ENCODE data around the gene MICAL2.

The MICAL2 gene

DNA sequence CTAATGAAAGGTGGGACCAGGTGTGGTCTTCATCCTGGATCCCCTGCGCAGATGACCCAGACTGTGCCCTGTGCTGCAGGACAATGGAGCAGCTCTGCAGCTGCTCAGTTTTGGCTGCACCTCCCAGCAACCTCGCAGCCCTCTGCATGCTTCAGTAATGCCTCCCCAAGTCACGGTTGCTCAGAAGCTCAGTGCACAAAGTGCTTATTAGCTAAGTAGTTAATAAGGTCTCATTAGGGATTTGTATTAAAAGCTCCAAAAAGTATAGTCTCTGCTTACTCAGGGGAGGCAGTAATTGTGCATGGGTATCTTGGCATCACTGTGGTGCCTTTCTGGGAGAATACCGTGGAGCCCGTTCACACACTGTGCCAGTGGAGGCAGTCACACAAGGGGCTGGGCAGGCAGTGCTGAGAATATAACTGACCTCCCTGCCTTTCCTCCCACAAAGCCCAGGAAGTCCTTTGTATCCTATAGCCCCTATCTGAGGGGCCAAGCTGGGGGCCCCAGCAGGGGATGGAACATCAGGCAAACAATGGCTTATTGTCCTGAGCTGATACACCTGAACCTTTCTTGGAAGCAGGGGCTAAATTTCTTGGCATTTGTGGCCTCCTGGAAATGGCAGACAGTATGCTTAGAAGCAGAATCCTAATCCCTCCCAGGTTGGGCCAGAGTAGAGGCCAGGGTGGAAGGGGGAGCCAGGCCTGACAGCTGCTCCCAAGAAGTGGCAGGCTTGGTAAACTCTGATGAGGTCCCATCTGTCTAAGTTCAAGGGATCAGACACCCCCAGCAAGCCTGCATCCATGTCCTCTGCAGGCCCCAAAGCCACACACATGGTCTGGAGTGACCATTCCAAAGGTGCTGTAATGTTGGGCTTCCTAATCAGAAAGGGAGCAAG is 141.5 kb downstream of the MICAL2 start:
- Mint-ChIP-seq H3K4me3 (no peak overlapping the region), H3K4me1 (no peaks in the 10 kb centered on the region), H3K36me3 (no peaks in the 10 kb centered on the region), H3K27me3 (peaks cover 0 to 7% of the 10 kb centered on the region in 2 donors), H3K9me3 (no peaks in the 10 kb centered on the region), H3K27ac (no peak overlapping the region)
- DNase-seq (no peak), ATAC-seq (replicated peaks) (no peak)

DNA sequence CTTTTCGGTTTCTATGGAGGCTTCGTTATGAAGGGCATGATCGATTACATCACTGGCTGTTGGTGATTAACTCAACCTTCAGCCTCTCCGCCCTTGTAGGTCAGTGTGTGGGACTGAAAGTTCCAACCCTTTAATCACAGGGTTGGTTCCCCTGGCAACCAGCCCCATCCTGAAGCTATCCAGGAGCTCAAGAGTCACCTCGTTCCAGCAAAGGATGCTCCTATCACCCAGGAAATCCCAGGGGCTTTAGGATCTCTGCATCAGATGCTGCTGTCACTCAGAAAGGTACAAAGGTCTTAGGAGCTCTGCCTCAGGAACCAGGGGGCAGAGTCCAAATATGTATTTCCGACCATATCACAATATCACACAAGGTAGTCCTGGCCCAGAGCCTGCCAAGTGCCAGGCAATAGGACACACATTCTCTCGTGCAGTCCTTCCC is 143.5 kb downstream of the MICAL2 start:
- Mint-ChIP-seq H3K4me3 (no peak overlapping the region), H3K4me1 (no peaks in the 10 kb centered on the region), H3K36me3 (no peaks in the 10 kb centered on the region), H3K9me3 (no peaks in the 10 kb centered on the region), H3K27me3 (peaks cover 0 to 7% of the 10 kb centered on the region in 2 donors), H3K27ac (no peak overlapping the region)
- no peak for DNase-seq
- ATAC-seq (replicated peaks): peak in 1 of 2 donors; percentile 23

DNA sequence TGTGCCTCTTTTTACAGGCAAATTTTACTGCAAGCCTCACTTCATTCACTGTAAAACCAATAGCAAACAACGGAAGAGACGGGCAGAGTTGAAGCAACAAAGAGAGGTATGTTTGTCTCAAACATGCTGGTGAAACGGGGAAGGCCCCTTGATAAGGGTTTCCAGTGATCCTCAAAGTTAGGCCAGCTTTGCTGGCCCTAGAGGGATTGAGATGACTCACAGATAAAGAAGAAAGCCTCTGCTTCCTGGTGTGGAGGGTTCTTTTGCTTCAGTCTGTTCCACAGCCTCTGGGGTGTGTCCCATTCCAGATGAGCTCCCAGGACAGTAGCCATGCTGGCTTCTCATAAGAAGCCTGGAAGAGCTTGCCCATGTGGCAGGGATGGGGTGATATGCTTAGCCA is 148.1 kb downstream of the MICAL2 start:
- DNase-seq (no peak), ATAC-seq (replicated peaks) (no peak)
- Mint-ChIP-seq H3K9me3 (no peaks in the 10 kb centered on the region), H3K4me3 (no peak overlapping the region), H3K36me3 (no peaks in the 10 kb centered on the region), H3K4me1 (no peaks in the 10 kb centered on the region), H3K27me3 (no peaks in the 10 kb centered on the region), H3K27ac (no peak overlapping the region)

DNA sequence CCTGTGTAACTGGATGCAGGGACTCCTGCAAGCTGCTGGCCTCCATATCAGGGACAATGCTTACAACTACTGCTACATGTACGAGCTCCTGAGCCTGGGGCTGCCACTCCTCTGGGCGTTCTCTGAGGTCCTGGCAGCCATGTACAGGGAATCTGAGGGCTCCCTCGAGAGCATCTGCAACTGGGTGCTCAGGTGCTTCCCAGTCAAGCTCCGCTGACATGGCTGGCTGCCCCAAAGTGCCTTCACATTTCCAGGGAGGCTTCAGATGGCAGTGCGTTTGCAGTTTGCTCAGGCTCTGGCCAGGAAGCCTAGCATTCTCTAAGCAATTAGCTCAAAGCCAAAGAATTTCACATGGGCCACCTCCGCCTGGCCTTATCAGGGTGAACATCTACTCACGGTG is 149.6 kb downstream of the MICAL2 start:
- H3K4me1 Mint-ChIP-seq: no peaks in the 10 kb centered on the region
- DNase-seq (no peak), ATAC-seq (replicated peaks) (no peak)
- H3K27ac Mint-ChIP-seq: no peak overlapping the region
- no peak overlapping the region for H3K4me3 Mint-ChIP-seq
- no peaks in the 10 kb centered on the region for H3K9me3 Mint-ChIP-seq
- H3K27me3 Mint-ChIP-seq: no peaks in the 10 kb centered on the region
- H3K36me3 Mint-ChIP-seq: no peaks in the 10 kb centered on the region

DNA sequence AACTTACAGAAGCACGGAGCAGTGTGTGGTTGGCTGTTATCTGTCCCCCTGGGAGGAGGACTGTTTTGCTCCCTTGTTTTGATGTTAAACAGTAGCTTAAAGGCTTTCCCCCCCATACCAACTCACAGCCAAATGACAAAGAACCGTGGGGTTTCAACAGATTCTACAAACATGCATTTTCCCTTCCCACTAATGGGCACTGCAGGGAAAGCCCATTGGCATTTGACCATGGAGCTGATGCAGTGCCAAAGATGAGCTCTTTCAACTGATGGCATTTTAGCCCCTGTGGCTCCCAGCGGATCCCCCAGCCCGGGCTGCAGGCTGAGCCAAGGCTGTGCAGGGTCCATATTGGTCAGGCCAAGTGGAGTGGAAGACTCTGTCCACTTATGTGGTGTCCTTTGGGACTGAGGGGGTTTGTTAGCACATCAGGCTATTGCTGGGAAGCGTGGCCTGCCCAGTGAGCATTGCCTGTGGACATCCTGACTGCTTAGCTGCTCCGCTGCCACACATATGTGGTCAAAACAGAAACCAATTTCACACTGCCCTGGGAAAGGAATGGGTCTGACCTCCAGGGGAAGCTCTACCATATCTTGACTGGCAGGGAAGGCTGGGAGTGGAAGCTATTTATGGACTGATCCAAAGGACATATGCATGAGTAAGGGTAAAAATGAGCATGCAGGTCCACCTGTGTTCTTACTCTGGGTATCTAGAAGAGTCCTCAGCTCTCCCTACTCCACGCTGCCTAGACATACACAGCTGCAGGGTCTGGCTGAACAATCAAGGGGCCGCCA is 150.5 kb downstream of the MICAL2 start:
- DNase-seq: no peak
- no peaks in the 10 kb centered on the region for H3K27me3 Mint-ChIP-seq
- no peaks in the 10 kb centered on the region for H3K4me1 Mint-ChIP-seq
- H3K27ac Mint-ChIP-seq: no peak overlapping the region
- H3K4me3 Mint-ChIP-seq: no peak overlapping the region
- no peak for ATAC-seq (replicated peaks)
- no peaks in the 10 kb centered on the region for H3K36me3 Mint-ChIP-seq
- H3K9me3 Mint-ChIP-seq: no peaks in the 10 kb centered on the region

DNA sequence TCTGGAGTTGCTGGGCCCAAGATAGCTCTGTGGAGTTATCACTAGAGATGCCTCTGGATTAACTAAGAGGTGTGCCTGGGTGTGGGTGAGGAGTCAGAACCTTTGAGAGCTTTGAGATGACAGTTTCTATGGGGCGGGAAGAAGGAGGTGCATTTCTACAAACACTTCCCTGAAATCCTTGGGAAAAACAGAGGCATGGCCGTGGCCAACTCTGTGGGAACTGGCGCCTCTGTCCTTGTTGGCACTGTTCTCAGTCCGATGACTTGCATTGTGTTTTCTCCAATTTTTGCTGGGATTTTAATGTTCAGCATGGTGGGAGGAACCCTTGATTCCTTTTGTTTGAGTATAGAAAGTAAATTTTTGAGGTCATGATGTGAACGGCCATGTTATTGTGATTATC is 151.2 kb downstream of the MICAL2 start:
- Mint-ChIP-seq H3K27ac (no peak overlapping the region), H3K36me3 (no peaks in the 10 kb centered on the region), H3K9me3 (no peaks in the 10 kb centered on the region), H3K27me3 (no peaks in the 10 kb centered on the region), H3K4me1 (no peaks in the 10 kb centered on the region), H3K4me3 (no peak overlapping the region)
- ATAC-seq (replicated peaks) (no peak), DNase-seq (no peak)

DNA sequence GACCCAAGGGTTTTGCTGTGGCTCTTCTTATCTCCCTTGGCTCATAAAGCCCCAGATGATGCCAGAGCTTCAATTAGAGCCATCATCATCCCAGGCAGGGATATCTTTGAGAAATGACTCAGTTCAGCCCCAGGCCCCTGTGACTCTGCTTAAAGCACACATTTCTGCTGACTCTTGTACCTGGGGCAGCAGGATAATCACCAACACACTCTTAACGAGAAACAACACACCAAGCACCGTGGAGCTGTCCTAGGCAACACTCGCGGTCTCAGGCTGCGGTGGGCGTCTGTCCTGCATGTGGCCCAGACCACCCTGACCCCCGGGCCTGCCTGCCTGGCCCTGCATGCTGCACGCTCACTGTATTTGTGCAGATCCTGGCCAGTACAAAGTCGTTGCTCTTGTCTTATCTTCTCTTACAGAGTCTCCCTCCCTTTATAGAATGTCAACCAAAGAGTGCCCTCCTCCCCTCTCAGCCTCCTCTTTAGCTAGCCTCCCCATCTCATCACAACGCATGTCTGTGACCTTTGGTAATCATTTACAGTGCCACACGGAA is 152.8 kb downstream of the MICAL2 start:
- no peak overlapping the region for H3K4me3 Mint-ChIP-seq
- H3K27me3 Mint-ChIP-seq: no peaks in the 10 kb centered on the region
- H3K9me3 Mint-ChIP-seq: no peaks in the 10 kb centered on the region
- no peaks in the 10 kb centered on the region for H3K4me1 Mint-ChIP-seq
- H3K27ac Mint-ChIP-seq: no peak overlapping the region
- ATAC-seq (replicated peaks) (no peak), DNase-seq (no peak)
- H3K36me3 Mint-ChIP-seq: no peaks in the 10 kb centered on the region

DNA sequence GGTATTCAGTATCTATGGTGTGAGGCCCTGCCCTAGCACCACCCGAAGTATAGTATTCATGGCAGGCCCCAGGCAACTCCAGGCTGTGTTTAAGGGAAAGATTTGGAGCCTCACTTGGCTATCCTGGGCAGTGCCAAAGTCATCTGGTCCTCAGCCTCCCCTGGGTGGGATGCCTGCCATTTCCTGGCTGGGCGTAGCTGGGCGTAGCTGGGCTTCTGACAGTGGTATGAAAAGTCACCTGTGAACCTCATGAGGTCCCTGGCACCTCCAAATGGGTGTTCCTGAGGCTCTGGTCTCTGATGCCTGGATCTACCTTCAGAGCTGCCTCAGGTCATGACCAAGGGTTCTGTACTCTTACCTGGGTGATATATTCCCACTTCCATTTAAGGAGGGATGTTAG is 154.0 kb downstream of the MICAL2 start:
- Mint-ChIP-seq H3K9me3 (no peaks in the 10 kb centered on the region), H3K27me3 (no peaks in the 10 kb centered on the region), H3K27ac (no peak overlapping the region), H3K36me3 (no peaks in the 10 kb centered on the region), H3K4me1 (no peaks in the 10 kb centered on the region), H3K4me3 (no peak overlapping the region)
- ATAC-seq (replicated peaks) (no peak), DNase-seq (no peak)

DNA sequence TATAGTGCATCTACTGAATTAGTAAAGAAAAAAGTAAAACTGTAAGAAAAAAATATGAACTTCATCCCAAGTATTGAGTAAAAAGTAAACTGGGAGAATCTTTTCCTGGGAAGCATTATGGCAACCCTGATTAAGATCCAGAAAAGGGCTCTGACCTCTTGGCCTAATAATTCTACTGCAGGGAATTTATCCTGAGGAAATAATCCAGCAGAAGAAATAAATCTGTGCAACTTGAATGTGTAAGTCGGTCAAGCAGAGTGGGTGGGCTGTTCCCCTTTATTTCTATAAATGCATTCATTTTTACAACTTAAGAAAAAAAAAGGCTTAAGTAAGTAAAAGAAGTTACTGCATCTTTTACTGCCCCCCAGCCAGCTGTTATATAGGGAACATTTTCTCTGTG is 155.7 kb downstream of the MICAL2 start:
- Mint-ChIP-seq H3K4me3 (no peak overlapping the region), H3K36me3 (no peaks in the 10 kb centered on the region), H3K4me1 (no peaks in the 10 kb centered on the region), H3K27ac (no peak overlapping the region), H3K9me3 (no peaks in the 10 kb centered on the region), H3K27me3 (no peaks in the 10 kb centered on the region)
- ATAC-seq (replicated peaks) (no peak), DNase-seq (no peak)

DNA sequence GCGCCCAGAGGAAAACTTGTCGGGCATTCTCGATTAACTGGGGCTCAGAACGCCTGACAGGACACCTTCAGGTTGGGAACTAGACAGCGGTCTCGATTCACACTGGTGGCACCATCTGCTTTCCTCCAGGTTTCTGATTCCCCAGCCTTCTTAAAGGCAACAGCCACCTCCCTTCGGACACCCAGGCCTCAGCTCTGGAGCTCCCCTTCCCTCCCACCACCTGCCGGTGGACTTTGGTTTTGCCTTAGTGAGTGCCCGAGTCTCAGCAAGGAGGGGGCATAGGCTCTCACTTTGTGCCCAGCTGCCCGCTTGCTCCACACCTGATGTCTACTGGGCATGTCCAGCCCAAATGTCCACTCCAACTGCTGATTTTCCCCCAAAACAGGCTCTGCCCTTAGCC is 156.6 kb downstream of the MICAL2 start:
- Mint-ChIP-seq H3K27ac (no peak overlapping the region), H3K9me3 (no peaks in the 10 kb centered on the region), H3K36me3 (no peaks in the 10 kb centered on the region), H3K27me3 (no peaks in the 10 kb centered on the region), H3K4me1 (no peaks in the 10 kb centered on the region), H3K4me3 (no peak overlapping the region)
- no peak for ATAC-seq (replicated peaks)
- no peak for DNase-seq

DNA sequence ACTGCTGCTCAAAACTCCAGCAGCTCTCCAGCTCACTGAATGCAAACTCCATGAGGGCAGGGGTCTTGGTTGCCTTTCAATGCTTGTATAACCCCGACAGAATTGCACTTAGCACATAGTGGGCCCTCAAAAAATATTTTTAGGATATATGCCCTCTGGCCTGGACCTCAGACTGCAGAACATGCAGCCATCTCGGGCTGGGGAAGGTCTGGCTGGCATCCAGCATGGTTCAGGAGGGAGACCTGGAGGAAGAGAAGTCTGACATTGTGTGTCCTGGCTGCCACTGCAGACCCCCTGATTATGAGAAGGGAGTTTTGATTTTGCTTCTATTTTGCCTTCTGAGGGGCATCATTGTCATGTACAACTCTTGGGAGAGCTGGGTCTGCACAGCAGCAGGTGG is 157.5 kb downstream of the MICAL2 start:
- DNase-seq (no peak), ATAC-seq (replicated peaks) (no peak)
- H3K27me3 Mint-ChIP-seq: no peaks in the 10 kb centered on the region
- H3K36me3 Mint-ChIP-seq: no peaks in the 10 kb centered on the region
- no peak overlapping the region for H3K4me3 Mint-ChIP-seq
- H3K4me1 Mint-ChIP-seq: no peaks in the 10 kb centered on the region
- H3K9me3 Mint-ChIP-seq: no peaks in the 10 kb centered on the region
- H3K27ac Mint-ChIP-seq: no peak overlapping the region

DNA sequence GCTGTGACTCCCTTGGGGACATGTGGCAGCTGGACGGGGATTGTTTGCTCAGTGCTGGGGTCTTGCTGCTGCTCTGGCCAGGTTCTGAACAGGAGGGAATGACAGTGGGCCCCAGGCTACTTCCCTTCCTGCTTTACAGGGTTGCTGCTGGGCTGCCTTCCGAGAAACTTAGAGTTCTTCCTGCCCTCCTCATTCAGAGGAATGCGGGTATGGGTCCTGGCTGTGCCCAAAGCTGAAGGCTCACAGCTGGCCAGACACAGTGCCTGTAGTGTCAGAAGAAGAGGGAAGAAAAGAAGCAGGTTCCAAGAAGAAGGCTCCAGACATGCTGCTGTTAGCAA is 158.7 kb downstream of the MICAL2 start:
- H3K4me3 Mint-ChIP-seq: no peak overlapping the region
- no peaks in the 10 kb centered on the region for H3K27me3 Mint-ChIP-seq

DNA sequence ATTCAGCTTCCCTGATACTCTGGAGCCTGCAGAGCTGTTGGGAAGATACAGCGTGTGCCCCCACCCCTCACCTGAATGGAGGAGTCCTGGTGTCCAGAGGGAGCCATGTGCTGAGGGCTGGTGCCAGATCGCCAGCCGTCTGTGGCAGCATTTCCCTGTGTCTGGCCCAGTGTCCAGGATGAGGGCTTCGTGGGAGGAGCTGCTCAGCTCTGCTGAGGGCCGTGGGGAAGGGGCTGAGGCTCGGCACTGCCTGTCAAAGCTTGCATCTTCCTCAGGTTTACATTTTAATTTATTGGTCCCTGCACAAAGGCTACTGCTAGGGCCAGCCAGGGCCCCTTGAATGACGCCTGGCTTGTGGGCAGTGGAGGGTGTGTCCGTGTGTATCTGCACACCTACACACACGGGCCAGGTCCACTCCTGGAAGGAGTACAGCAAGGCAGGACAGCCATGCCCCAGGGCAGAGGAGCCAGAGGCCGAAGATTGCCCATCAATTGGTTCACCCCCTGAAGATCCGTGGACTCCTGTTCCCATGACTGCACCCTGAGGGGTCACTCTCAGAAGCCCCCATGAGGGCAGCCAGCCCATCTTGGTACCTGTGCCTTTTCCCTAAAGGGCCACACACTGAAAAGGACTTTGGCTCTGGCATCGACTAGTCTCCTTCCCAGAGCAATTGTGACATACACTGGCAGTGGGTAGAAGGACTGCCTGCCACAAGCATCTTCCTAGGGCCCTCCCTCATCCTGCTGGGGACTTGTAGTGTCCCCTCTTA is 159.2 kb downstream of the MICAL2 start:
- DNase-seq (no peak), ATAC-seq (replicated peaks) (no peak)
- Mint-ChIP-seq H3K27me3 (no peaks in the 10 kb centered on the region), H3K9me3 (no peaks in the 10 kb centered on the region), H3K4me1 (no peaks in the 10 kb centered on the region), H3K36me3 (no peaks in the 10 kb centered on the region), H3K27ac (no peak overlapping the region), H3K4me3 (no peak overlapping the region)

More for the DNA sequence above, 158.7 kb downstream of the MICAL2 start:
- ATAC-seq (replicated peaks) (no peak), DNase-seq (no peak)
- H3K27ac Mint-ChIP-seq: no peak overlapping the region
- no peaks in the 10 kb centered on the region for H3K4me1 Mint-ChIP-seq
- H3K36me3 Mint-ChIP-seq: no peaks in the 10 kb centered on the region
- no peaks in the 10 kb centered on the region for H3K9me3 Mint-ChIP-seq

DNA sequence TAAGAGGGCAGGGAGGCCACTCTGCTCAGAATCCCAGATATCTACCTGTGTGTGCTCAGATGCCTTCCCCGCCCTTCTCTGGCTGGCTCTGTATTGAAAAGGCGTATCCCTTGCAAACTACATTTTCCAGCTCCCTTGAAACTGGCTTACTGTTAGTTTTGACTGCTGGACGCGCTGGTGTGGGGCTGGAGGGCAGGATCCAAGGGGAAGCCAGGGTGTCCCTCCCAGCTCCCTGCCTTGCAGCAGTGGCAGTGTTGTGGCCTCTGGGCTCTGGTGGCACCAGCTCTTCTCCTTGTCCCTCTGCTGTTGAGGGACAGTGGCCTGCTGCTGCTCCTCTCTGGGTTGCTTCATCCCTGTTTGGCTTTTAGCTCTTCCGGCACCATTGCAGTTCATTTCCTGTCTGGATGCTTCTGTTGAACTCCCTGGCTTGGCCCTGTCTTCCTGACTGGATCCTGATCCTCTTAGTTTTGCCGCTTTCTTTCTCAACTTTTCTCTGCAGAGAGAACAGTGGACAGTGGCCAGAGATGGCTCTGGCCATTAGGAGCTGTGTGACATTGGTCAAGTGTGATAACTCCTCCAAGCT is 159.9 kb downstream of the MICAL2 start:
- Mint-ChIP-seq H3K4me3 (no peak overlapping the region), H3K27me3 (no peaks in the 10 kb centered on the region), H3K4me1 (no peaks in the 10 kb centered on the region), H3K9me3 (no peaks in the 10 kb centered on the region), H3K27ac (no peak overlapping the region), H3K36me3 (no peaks in the 10 kb centered on the region)
- ATAC-seq (replicated peaks) (no peak), DNase-seq (no peak)
